ENCODE data around the gene SPAG17. TPM values are rescaled to one million over a fixed set of nuclear protein-coding genes. Genes with fewer than 3 reads are reported as not detected.

The SPAG17 gene
- total and polyA plus RNA-seq, 2 donors (not counting 1 experiment from before 2014, with no cell fraction given), result not detected

DNA sequence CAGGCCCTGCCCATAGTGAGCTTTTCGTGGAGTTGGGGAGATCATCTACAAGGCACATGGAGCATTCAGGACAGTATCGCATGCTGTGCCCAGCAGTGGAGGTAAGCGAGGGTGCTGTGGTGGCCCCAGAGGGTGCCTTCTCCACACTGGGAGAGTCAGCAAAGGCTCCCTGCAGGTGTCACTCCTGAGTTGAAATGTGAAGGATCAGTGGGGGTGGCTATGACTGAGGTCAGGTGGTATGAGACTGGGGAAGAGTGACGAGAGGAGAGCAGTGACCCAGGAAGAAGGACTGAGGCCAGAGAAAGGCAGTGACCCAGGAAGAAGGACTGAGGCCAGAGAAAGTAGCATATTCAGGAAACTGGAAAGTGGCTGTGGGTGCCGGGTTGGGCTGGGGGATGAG lies 53.0 kb downstream of the SPAG17 start:
- intact Hi-C loops (cut with micrococcal nuclease), result no loop called here
- Histone ChIP-seq H4K20me1 (ENCODE audit: control insufficient read depth, insufficient read depth, low read length, poor library complexity, severe bottlenecking) (no peaks in the 10 kb centered on the region), H3K27ac (ENCODE audit: low read length in 2 of 2) (no peak overlapping the region)

DNA sequence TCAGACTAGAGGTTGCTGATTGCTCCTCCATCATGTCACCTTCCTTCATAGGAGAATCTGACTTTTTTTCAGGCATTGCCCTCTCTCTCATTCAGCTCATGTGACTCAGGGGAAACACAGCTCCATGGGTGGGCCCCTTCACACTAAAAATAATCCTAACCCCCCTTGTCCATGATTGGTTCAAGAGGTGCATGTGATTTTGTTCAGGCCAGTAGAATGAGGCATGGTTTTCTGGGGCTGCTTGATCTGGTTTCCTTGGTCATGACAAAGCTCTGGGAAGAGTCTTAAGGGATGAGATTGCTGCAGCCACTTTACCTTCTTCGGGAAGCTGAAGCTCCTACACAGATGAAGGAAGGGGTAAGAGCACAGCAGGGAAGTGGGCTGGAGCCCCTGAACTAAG lies 56.3 kb downstream of the SPAG17 start:
- H3K9ac ChIP-seq (ENCODE audit: low read length), result no peak overlapping the region
- POLR2A ChIA-PET, result no interaction called here
- CTCF ChIA-PET, result no interaction called here
- H3K79me2 ChIP-seq (ENCODE audit: control insufficient read depth, insufficient read depth, low read length), result no peaks in the 10 kb centered on the region
- intact Hi-C loops (cut with micrococcal nuclease), result no loop called here
- peaks cover 17% of the 10 kb centered on the region for H3K27me3 Mint-ChIP-seq
- H4K20me1 ChIP-seq (ENCODE audit: control insufficient read depth, insufficient read depth, low read length, poor library complexity, severe bottlenecking), result no peaks in the 10 kb centered on the region
- H2AFZ ChIP-seq (ENCODE audit: insufficient read depth, low read depth, low read length, poor library complexity, severe bottlenecking), result no peak overlapping the region
- no peak for TF ChIP-seq EZH2 (IDR thresholded peaks at IDR 0.05; ENCODE audit: borderline replicate concordance, insufficient read depth, low read depth, low read length, poor library complexity, severe bottlenecking)
- TF ChIP-seq, protein P1, sequence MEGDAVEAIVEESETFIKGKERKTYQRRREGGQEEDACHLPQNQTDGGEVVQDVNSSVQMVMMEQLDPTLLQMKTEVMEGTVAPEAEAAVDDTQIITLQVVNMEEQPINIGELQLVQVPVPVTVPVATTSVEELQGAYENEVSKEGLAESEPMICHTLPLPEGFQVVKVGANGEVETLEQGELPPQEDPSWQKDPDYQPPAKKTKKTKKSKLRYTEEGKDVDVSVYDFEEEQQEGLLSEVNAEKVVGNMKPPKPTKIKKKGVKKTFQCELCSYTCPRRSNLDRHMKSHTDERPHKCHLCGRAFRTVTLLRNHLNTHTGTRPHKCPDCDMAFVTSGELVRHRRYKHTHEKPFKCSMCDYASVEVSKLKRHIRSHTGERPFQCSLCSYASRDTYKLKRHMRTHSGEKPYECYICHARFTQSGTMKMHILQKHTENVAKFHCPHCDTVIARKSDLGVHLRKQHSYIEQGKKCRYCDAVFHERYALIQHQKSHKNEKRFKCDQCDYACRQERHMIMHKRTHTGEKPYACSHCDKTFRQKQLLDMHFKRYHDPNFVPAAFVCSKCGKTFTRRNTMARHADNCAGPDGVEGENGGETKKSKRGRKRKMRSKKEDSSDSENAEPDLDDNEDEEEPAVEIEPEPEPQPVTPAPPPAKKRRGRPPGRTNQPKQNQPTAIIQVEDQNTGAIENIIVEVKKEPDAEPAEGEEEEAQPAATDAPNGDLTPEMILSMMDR (IDR thresholded peaks at IDR 0.05), result no peak
- no peaks in the 10 kb centered on the region for H3K4me1 ChIP-seq (ENCODE audit: control insufficient read depth in 2 of 2, insufficient read depth in 2 of 2, low read length in 2 of 2)
- H3K9me3 Mint-ChIP-seq (ENCODE audit: insufficient read depth), result no peaks in the 10 kb centered on the region
- H3K27ac ChIP-seq (ENCODE audit: low read length in 2 of 2), result no peak overlapping the region
- DNase-seq, result no peak
- H3K36me3 ChIP-seq (replicated peaks in 1 of 2; ENCODE audit: control extremely low read depth in 1 of 2, control insufficient read depth in 1 of 2, extremely low read depth in 1 of 2, insufficient read depth in 2 of 2, low read length in 1 of 2), result no peaks in the 10 kb centered on the region
- no peak overlapping the region for H3K4me3 ChIP-seq (ENCODE audit: control extremely low read depth in 1 of 5, extremely low read depth in 1 of 5, insufficient read depth in 1 of 5, low read depth in 2 of 5, low read length in 4 of 5)
- peaks cover 0 to 2% (median 0%) of the 10 kb centered on the region in 3 donors for H3K9me3 ChIP-seq (ENCODE audit: control extremely low read depth in 1 of 3, control insufficient read depth in 2 of 3, insufficient read depth in 1 of 3, low read length in 2 of 3)
- H3K4me3 Mint-ChIP-seq, result no peak overlapping the region
- no peak overlapping the region for H3K4me2 ChIP-seq (replicated peaks; ENCODE audit: low read depth, low read length, poor library complexity, severe bottlenecking)
- WGBS (ENCODE audit: insufficient coverage), result 100% methylated on average over 1 of the region's 1 CpG
- H3K27ac Mint-ChIP-seq, result no peak overlapping the region
- no peak for ATAC-seq (ENCODE audit: low read depth)
- no peaks in the 10 kb centered on the region for H3K4me1 Mint-ChIP-seq
- H3K27me3 ChIP-seq (replicated peaks in 1 of 4; ENCODE audit: control extremely low read depth in 1 of 4, control insufficient read depth in 3 of 4, insufficient read depth in 4 of 4, low read length in 3 of 4), result no peaks in the 10 kb centered on the region

More for the DNA sequence above, 53.0 kb downstream of the SPAG17 start:
- ChIA-PET POLR2A (no interaction called here), CTCF (no interaction called here)
- peaks cover 26% of the 10 kb centered on the region for H3K27me3 Mint-ChIP-seq
- no peak for ATAC-seq (ENCODE audit: low read depth)
- H3K4me3 ChIP-seq (ENCODE audit: control extremely low read depth in 1 of 5, extremely low read depth in 1 of 5, insufficient read depth in 1 of 5, low read depth in 2 of 5, low read length in 4 of 5), result no peak overlapping the region
- no peaks in the 10 kb centered on the region for H3K4me1 Mint-ChIP-seq
- H3K36me3 ChIP-seq (replicated peaks in 1 of 2; ENCODE audit: control extremely low read depth in 1 of 2, control insufficient read depth in 1 of 2, extremely low read depth in 1 of 2, insufficient read depth in 2 of 2, low read length in 1 of 2), result no peaks in the 10 kb centered on the region
- no peaks in the 10 kb centered on the region for H3K27me3 ChIP-seq (replicated peaks in 1 of 4; ENCODE audit: control extremely low read depth in 1 of 4, control insufficient read depth in 3 of 4, insufficient read depth in 4 of 4, low read length in 3 of 4)
- H3K9me3 Mint-ChIP-seq (ENCODE audit: insufficient read depth), result no peaks in the 10 kb centered on the region
- H3K4me3 Mint-ChIP-seq, result no peak overlapping the region
- H3K4me2 ChIP-seq (replicated peaks; ENCODE audit: low read depth, low read length, poor library complexity, severe bottlenecking), result no peak overlapping the region
- no peaks in the 10 kb centered on the region for H3K79me2 ChIP-seq (ENCODE audit: control insufficient read depth, insufficient read depth, low read length)
- no peaks in the 10 kb centered on the region for H3K4me1 ChIP-seq (ENCODE audit: control insufficient read depth in 2 of 2, insufficient read depth in 2 of 2, low read length in 2 of 2)
- no peak overlapping the region for H3K27ac Mint-ChIP-seq
- no peak for DNase-seq
- no peak overlapping the region for H3K9ac ChIP-seq (ENCODE audit: low read length)
- WGBS (ENCODE audit: insufficient coverage), result 92% methylated on average over 4 of the region's 5 CpGs
- peaks cover 0 to 2% (median 0%) of the 10 kb centered on the region in 3 donors for H3K9me3 ChIP-seq (ENCODE audit: control extremely low read depth in 1 of 3, control insufficient read depth in 2 of 3, insufficient read depth in 1 of 3, low read length in 2 of 3)
- TF ChIP-seq, protein P1 (IDR thresholded peaks at IDR 0.05), result no peak
- TF ChIP-seq EZH2 (IDR thresholded peaks at IDR 0.05; ENCODE audit: borderline replicate concordance, insufficient read depth, low read depth, low read length, poor library complexity, severe bottlenecking), result no peak
- H2AFZ ChIP-seq (ENCODE audit: insufficient read depth, low read depth, low read length, poor library complexity, severe bottlenecking), result no peak overlapping the region

Data from B cell (primary cell).